NOMO-1 treated with dmso at 0.1 percent for 144 hours (cell line): Measurements from ENCODE around the gene FTCD.
"Not testable (repeated sequence)": the region's sequence is repeated elsewhere in the genome, so short reads cannot be mapped to it uniquely, and the experiment has no call there.

Source experiments
- DNase-seq: peaks from one replicate; lab custom pipeline; 2025; ENCODE audit not compliant: unreplicated experiment; lab: John Stamatoyannopoulos, UW

The FTCD gene

DNA sequence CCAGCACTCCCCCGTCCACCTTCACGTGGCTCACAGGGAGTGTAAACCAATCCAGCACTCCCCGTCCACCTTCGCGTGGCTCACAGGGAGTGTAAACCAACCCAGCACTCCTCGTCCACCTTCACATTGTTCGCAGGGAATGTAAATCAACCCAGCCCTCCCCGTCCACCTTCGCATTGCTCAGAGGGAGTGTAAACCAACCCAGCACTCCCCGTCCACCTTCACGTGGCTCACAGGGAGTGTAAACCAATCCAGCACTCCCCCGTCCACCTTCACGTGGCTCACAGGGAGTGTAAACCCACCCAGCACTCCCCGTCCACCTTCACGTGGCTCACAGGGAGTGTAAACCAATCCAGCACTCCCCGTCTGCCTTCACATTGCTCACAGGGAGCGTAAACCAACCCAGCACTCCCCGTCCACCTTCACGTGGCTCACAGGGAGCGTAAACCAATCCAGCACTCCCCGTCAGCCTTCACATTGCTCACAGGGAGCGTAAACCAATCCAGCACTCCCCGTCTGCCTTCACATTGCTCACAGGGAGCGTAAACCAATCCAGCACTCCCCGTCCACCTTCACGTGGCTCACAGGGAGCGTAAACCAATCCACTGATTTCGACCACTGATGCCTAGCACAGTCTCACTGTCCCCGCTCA lies 14.9 kb downstream of the FTCD start:
- not testable (repeated sequence) for DNase-seq

DNA sequence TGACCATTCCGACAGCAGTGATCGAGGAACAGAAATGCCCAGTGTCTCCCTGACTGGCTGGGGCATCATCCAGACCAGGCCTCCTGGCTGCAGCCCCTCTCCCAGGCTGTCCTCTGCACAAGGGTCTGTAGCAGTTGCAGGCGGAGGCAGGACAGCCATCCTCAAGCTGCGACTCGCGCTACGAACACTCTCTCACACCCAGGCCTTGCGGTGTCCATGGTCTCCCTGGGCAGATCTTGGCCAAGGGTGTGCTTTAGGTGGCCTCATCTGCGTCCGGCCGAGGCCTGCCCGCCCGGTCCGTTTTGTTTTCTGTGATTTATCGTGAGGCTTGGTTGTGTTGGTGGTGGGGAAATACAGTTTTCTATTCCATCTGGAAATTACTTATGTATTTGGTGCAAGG lies 15.7 kb downstream of the FTCD start:
- DNase-seq, result no peak

DNA sequence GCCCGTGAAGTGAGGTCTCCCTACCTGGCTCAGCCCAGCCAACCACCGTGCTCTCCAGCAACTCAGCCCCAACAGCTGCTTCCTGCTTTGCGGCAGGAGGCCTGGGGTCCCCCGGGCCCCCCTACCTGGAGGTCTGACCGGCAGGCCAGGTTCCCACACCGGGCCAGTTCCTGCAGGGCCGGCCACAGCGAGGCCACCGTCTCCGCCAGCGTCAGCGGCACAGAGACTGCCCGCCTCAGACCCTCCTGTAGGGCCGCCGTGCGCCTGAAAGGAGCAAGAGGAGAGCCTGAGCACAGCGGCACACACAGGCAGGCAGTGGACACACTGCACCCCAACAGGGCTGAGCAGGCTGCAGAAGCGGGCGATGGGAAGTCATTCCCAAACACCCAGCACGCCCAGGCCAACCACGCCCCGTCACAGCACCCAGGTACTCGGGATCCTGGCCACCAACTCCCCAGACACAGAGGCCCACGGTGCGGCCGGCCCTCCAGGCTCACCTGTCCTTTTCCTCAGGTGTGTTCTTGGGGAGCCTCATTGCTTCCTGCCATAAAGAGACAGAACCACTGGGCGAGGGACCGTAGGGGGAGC lies 16.9 kb downstream of the FTCD start:
- no peak for DNase-seq

DNA sequence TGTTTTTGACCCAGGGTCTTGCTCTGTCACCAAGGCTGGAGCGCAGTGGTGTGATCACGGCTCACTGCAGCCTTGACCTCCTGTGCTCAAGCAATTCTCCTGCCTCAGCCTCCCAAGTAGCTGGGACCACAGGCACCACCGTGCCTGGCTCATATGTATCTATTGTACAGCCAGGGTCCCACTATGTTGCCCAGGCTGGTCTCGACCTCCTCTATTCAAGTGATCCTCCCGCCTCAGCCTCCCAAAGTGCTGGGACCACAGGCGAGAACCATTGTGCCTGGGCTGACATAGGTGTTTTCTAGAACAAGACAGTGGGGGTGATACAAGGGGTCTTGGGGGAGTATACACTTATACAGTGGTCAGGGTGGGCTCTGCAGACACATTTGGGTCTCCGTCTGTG lies 17.5 kb downstream of the FTCD start:
- DNase-seq, result no peak

DNA sequence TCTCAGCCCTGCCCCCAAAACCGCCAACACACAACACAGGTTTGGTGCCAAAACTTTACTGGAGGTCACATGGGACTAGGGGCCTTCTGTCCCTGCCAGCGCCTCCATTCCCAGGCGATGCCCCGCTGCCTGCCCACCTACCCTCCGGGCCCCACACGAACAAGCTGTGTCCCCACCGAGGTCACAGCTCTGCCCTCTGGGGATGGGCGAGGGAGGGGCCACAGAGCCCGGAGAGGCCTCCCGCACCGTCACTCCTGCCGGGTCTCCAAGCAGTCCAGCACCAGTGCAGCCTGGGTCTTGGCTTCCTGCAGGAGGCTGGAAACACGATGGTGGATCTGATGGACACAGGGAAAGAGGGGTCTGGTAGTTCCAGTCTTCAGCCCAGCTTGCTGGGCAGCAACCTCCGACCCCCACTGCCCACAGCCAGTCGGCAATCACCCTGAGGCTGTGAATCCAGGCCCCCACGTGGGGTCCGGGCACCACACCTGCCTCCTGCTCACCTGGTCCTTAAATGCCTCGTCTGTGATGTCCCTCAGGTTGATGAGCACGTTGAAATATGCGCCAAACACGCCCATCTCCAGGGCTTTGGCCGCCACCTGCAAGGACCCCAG lies 18.5 kb downstream of the FTCD start:
- DNase-seq, result no peak

DNA sequence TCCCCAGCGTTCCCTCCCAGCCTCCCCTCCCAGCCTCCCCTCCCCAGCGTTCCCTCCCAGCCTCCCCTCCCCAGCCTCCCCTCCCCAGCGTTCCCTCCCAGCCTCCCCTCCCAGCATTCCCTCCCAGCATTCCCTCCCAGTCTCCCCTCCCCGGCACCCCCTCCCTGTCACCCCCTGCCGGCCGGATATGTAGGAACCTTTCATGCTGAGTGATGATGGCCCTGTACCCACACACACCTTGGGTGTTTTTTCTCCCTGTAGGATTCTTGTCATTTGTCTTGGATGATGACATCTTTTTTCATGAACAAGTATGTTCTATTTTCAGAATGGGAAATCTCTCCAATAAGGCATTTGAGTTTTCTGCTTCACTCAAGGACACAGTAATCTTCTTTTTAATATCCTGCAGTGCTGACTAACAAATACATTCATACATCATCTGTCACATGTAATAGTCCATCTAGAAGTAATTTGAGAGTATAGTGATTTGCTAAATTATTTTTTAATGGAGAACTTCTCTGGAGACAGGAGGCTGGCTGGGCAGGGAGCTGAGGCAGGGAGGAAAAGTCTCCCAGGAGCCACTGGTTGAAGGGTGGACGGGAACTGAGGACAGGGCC lies 19.5 kb downstream of the FTCD start:
- DNase-seq, result no peak

DNA sequence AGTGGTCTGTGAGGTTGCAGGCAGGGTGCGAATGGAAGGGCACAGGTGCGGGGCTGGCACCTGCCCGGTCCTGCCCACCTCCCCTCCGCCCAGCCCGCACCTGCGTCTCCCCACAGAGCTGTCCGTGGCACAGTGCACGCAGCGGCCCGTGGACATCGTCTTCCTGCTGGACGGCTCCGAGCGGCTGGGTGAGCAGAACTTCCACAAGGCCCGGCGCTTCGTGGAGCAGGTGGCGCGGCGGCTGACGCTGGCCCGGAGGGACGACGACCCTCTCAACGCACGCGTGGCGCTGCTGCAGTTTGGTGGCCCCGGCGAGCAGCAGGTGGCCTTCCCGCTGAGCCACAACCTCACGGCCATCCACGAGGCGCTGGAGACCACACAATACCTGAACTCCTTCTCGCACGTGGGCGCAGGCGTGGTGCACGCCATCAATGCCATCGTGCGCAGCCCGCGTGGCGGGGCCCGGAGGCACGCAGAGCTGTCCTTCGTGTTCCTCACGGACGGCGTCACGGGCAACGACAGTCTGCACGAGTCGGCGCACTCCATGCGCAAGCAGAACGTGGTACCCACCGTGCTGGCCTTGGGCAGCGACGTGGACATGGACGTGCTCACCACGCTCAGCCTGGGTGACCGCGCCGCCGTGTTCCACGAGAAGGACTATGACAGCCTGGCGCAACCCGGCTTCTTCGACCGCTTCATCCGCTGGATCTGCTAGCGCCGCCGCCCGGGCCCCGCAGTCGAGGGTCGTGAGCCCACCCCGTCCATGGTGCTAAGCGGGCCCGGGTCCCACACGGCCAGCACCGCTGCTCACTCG lies 23.3 kb downstream of the FTCD start:
- no peak for DNase-seq

DNA sequence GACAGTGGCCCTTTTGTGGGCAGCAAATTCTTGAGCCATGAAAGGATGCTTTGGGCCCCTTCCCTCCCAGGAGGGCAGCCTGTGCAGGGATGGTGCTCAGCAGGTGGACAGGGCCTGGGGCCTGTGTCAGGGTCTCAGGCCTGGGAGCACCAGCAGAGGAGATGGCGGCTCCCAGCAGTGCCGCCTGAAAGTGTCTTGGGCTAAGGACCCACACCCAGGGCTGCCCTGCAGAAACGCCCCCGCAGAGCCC lies 23.9 kb downstream of the FTCD start:
- DNase-seq, result no peak

DNA sequence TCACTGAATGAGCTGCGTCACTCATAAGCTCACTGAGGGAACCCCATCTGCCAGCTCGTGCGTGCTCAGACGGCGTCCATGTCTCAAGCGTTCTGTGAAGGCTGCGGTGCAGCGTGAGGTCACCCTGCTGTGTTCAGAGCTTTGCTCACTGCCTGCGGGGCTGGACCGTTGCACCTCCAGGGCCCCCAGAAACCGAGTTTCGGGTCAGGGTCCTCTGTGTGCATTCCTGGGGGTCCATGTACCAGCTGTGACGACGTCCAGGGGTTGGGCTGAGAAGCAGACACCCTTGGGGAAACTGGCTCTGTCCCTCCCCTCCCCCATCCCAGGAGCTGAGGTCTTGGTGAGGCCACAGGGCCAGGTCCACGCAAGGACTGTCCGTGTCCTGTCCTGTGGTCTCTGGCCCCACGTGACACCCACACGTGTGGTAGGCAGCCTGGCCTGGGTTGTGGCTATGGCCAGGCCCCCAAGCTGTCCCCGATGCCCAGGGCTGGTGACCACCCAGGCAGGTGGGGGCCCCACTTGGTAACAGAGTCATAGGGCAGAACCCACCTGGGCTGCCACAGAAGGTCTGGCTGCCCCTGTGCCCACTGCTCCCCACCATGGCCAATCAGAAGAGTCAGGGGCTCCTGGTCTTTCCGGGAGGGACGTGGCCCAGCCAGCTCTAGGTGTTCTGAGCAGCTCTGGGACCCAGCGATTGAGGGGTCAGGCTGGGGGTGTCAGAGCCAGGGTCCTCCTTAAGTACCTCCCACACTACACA lies 24.4 kb downstream of the FTCD start:
- no peak for DNase-seq

DNA sequence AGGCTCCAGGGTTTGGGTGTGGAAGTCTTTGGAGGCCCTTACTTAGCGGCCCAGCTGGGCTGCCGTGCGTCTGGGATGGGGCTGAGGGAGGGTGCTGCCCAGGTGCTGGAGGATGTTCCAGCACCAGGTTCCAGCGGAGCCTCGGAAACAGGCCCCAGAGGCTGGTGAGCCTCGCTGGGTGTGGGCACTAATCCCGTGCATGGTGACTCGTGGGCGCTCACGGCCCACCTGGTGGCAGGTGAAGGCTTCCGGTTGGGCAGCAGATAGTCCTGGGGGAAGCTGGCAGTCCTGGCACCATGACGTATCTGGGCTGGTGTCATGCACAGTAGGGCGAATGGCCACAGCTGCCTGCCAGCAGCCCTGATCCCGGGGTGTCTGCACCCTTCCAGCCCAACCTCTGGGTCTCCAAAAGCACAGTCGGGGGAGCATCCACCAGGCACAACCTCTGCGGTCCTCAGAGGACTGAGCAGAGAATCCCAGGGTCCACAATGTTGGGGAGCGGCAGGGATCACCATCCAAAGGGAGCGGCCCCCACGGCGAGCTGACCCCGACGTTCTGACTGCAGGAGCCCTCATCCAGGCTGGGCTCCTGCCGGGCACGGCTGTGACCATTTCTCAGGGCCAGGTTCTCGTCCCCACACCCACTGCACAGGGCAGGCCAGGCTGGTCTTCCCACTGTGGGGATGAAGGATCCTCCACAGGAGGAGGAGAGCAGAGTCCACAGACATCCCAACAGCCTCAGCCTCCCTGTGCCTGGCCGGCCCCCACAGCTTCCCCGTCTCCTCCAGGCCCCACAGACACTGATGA lies 25.3 kb downstream of the FTCD start:
- no peak for DNase-seq

DNA sequence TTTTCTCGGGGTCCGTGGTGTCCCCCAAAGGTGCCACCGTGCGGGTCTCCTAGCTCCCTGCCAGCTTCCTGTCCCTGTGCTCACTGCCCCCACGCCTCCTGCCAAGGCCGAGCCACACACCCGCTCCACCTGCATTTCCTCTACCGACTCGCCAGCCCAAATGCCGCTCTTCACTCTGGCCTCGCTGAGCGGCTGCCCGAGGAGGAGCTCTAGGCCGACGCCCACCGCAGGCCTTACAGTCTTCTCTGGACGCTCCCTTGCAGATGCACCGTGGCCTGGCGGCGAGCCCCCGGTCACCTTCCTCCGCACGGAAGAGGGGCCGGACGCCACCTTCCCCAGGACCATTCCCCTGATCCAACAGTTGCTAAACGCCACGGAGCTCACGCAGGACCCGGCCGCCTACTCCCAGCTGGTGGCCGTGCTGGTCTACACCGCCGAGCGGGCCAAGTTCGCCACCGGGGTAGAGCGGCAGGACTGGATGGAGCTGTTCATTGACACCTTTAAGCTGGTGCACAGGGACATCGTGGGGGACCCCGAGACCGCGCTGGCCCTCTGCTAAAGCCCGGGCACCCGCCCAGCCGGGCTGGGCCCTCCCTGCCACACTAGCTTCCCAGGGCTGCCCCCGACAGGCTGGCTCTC lies 26.3 kb downstream of the FTCD start:
- DNase-seq, result no peak

DNA sequence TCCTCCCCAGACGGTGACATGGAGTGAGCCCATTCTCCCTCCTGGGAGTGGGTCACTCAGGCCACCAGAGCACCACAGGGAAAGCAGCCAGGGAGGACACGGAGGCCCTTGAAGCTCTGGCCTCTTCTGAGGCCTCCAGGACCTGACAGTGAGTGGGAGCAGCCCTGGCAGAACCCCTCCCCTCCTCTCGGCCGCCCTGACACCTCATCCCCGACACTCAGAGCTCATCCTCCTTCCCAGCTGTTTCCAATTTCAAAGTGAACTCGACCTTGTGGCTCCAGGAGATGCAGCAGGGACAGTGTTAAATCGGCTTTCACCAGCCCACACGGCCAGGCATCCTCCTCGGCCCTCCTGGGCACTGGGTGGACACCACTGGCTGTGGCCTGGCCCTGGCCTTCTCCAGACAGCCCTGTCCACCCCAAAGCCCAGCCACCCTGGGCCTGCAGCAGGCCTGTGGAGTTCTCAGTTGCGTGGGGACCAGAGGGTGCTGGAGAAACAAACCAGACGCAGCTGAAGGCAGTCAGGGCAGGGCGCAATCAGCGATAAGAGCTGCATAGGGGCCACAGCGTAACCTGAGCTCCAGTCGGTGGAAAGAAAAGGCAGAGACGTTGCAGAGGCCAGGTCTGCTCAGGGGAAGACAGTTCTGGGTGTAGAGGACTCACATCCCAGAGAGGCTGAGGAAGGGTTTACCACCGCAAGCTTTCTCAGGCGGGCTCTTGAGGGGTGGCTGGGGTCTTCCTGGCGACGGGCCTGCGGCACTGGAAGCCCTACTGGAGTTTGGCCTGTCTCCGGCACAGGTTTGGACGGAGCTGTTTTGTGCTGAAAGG lies 27.1 kb downstream of the FTCD start:
- no peak for DNase-seq

DNA sequence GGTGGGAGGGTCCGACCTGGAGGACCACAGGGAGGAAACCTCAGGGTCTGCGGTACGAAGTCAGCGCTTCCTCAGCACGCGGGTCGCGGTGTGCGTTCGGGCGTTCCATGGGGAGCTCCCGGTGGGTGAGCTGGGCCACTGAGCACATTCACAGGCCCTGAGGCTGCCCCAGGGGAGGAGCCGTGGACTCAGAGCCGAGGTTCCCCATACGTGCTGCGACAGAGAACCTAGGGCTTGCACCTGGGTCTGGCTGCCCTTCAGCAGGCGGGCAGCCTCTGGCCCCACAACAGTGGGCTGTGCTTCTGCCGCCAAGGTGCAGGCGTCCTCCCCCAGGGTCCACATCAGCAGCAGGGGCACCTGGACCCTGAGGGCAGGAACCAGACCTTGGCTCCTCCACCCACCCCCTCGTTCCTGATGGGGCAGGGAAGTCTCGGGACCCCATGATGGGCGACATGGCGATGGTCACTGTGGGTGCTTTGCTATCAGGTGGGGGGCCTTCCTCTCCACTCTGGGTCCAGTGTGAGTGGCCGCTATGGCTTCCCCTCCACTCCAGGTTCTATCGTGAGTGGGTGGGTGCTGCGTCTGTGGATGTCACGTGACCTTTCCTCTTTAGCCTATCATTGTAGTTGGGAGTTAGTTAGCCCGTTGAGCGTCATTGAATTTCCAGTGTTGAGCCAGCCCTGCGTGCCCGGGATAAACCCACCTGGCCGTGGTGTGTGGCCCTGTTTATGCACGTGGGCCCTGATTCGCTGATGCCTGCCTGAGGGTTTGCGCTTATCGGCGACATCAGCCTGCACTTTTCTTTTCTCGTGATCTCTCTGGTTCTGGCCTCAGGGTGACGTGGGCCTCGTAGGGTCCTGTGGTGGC lies 27.9 kb downstream of the FTCD start:
- DNase-seq, result no peak

DNA sequence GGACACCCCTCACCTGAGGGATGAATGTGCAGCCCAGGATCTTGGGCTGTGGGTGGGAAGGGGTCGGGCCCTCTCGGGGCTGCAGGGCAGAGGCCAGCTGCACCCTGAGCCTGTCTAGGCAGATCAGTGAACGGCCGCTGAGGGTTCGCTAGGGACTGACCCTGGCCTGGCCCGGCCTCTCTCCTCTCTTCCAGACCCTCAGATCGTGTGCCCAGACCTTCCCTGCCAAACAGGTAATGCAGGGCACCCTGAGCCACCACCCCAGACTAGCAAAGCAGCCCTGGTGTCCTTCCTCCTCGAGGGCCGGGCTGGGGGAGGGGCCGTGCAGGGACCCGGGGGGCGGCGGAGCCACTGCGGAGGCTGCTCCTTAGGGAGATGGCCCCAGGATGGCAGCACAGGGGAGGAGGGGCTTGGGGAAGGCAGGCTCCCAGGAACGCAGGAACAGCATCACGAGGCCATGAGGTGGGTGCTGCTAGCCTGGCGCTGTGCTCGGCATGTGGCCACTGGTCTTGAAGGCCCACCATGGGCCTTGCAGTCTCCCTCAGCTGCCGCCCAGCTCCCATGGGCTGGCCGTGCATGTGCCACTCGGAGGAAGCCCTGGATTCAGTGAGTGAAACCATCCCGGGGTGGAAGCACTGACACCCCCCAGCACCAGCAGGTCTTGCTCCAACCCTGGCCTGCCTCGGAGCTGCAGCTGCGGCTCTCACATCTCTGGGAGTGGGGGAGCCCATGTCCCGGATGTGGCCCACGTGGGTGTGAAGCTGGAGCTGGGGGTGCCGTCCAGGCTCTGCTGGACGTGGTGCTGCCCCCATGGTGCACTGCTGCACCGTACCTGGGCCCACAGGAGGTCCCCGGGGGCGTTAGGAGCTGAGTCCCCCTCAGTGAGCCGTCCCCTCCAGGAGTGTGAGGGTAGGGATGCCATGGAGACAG lies 28.8 kb downstream of the FTCD start:
- no peak for DNase-seq

DNA sequence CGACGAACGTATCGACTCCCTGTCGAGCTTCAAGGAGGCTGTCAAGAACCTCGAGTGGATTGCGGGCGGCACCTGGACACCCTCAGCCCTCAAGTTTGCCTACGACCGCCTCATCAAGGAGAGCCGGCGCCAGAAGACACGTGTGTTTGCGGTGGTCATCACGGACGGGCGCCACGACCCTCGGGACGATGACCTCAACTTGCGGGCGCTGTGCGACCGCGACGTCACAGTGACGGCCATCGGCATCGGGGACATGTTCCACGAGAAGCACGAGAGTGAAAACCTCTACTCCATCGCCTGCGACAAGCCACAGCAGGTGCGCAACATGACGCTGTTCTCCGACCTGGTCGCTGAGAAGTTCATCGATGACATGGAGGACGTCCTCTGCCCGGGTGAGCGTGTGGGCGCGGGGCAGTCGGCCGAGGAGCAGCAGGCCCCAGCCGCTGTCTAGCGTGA lies 29.5 kb downstream of the FTCD start:
- no peak for DNase-seq

DNA sequence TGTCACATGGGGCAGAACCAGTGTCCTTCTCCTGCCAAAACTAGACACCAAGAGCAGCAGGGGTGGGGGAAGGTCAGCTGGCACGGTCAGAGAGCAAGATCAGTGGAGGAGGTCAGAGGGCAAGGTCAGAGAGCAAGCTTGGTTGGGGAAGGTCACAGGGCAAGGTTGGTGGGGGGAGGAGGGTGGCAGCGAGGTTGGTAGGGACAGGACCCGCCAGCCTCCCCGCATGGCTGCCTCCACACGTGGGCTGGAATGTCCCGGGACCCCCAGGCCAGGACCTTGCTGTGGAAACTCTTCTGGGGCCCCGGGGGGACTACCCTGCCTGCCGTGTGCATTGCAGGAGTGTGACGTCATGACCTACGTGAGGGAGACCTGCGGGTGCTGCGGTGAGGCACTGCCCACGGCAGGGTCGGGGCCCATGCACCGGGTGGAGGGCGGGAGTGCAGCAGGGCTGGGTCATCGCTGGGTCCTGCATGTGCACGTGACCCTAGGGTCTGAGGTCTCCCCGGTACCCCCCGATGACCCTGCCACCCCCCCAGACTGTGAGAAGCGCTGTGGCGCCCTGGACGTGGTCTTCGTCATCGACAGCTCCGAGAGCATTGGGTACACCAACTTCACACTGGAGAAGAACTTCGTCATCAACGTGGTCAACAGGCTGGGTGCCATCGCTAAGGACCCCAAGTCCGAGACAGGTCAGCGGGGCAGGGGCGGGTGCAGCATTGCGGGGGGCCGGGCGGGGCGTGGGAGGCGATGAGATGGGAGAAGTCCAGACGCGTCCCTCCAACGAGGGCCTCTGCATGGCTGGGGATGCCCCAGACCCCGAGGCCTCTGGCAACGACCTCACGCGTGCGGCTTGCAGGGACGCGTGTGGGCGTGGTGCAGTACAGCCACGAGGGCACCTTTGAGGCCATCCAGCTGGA lies 30.2 kb downstream of the FTCD start:
- DNase-seq, result no peak
